Gastrocnemius medialis (tissue), 4 donors: ENCODE measurements around the gene IFNE. TPM values are rescaled to one million over a fixed set of nuclear protein-coding genes. Genes with fewer than 3 reads are reported as not detected.

Experiments
- ATAC-seq, 2 donors: fragments of 150-250 bp; one replicate each; pipeline ENCODE4 v1.9.1; 2016
- DNase-seq, 2 donors: peaks; one replicate each; pipeline ENCODE4 v3.0.0-alpha.2; 2019
- H3K27ac ChIP-seq, 4 donors: fragments of 200-600 bp; sonication (generic); 1 replicate in 1 of 4; 2 replicates in 3 of 4; pipeline ENCODE4 v1.5.1; 2016 to 2018; ENCODE audit warnings: mild to moderate bottlenecking in 2 of 4, moderate library complexity in 1 of 4
- H3K27me3 ChIP-seq, 3 donors: fragments of 200-600 bp; sonication (generic) in 2 of 3; 1 replicate in 1 of 3; 2 replicates in 2 of 3; pipeline versions ENCODE4 v1.5.1 to v1.6.0; 2016 to 2019; ENCODE audit warnings: mild to moderate bottlenecking in 1 of 3, moderate library complexity in 1 of 3
- H3K36me3 ChIP-seq, 2 donors: fragments of 200-600 bp; sonication (generic) in 1 of 2; one replicate each; pipeline ENCODE4 v1.5.1; 2017 to 2018
- H3K4me1 ChIP-seq, 2 donors: fragments of 200-600 bp; sonication (generic) in 1 of 2; one replicate each; pipeline ENCODE4 v1.5.1; 2016 to 2017; ENCODE audit warnings: mild to moderate bottlenecking in 2 of 2
- H3K4me3 ChIP-seq, 4 donors: fragments of 200-600 bp; sonication (generic) in 3 of 4; 1 replicate in 1 of 4; 2 replicates in 3 of 4; pipeline ENCODE4 v1.5.1; 2016 to 2019; ENCODE audit warnings: mild to moderate bottlenecking in 2 of 4
- H3K9me3 ChIP-seq, 3 donors: fragments of 200-600 bp; sonication (generic) in 2 of 3; 1 replicate in 1 of 3; 2 replicates in 2 of 3; pipeline ENCODE4 v1.5.1; 2016 to 2019
- CTCF ChIP-seq, 5 experiments: fragments of 450-650 bp in 3 of 5; fragments of 200-600 bp in 2 of 5; sonication (generic) in 2 of 5; IDR thresholded peaks in 4 of 5; conservative IDR thresholded peaks in 1 of 5; 1 replicate in 4 of 5; 2 replicates in 1 of 5; pipeline ENCODE4 v1.5.1; 2016 to 2019; ENCODE audit warnings: antibody characterized with exemption in 5 of 5, mild to moderate bottlenecking in 3 of 5, moderate library complexity in 3 of 5
- POLR2A ChIP-seq, 2 donors: fragments of 450-650 bp; IDR thresholded peaks; one replicate each; pipeline ENCODE4 v1.6.1; 2017; ENCODE audit warnings: antibody characterized with exemption in 2 of 2, mild to moderate bottlenecking in 2 of 2, moderate library complexity in 2 of 2
- in situ Hi-C, 4 donors: fragments of 200-750 bp; cut with MboI; loops; one replicate each; pipeline versions ENCODE4 v1.15.0 to v1.8.0; 2017; ENCODE audit warnings: low sequenced_read_pairs in 4 of 4
- intact Hi-C: fragments of 100-400 bp; cut with DNase I; formaldehyde crosslinking; loops from one replicate; pipeline ENCODE4 v1.15.1; 2023; ENCODE audit warnings: low total_unique reads
- total RNA-seq, 4 donors: library from RNA; depleted of rRNA; stranded (reverse); fragments of >200 nt; gene quantifications; one replicate each; pipeline versions ENCODE4 v1.1.0 to v1.2.3, GENCODE V29; 2016

Gene IFNE
- total RNA-seq, 4 donors from 2014 or later: not detected

GRCh38 chr9:21506626-21507482 lies 24.7 kb upstream of the IFNE start:
- Histone ChIP-seq H3K4me3 (no peak overlapping the region), H3K4me1 (no peaks in the 10 kb centered on the region), H3K27ac (no peak overlapping the region), H3K27me3 (no peaks in the 10 kb centered on the region), H3K9me3 (no peaks in the 10 kb centered on the region), H3K36me3 (no peaks in the 10 kb centered on the region)
- intact Hi-C loops (no loop called here), in situ Hi-C loops (no loop called here)
- ATAC-seq (no peak), DNase-seq (no peak)
- TF ChIP-seq CTCF (IDR thresholded peaks at IDR 0.05 in 4 of 5, conservative IDR thresholded peaks at IDR 0.05 in 1 of 5) (no peak), POLR2A (IDR thresholded peaks at IDR 0.05) (no peak)

GRCh38 chr9:21505425-21506179 lies 23.5 kb upstream of the IFNE start:
- Histone ChIP-seq H3K27me3 (no peaks in the 10 kb centered on the region), H3K4me3 (no peak overlapping the region), H3K4me1 (no peaks in the 10 kb centered on the region), H3K9me3 (no peaks in the 10 kb centered on the region), H3K36me3 (no peaks in the 10 kb centered on the region), H3K27ac (no peak overlapping the region)
- in situ Hi-C loops (no loop called here), intact Hi-C loops (no loop called here)
- ATAC-seq: no peak
- DNase-seq: no peak
- no peak for TF ChIP-seq CTCF (IDR thresholded peaks at IDR 0.05 in 4 of 5, conservative IDR thresholded peaks at IDR 0.05 in 1 of 5)
- no peak for TF ChIP-seq POLR2A (IDR thresholded peaks at IDR 0.05)

GRCh38 chr9:21504894-21505293 lies 22.8 kb upstream of the IFNE start:
- H3K4me3 ChIP-seq: no peak overlapping the region
- intact Hi-C loops: no loop called here
- H3K27ac ChIP-seq: no peak overlapping the region
- H3K9me3 ChIP-seq: no peaks in the 10 kb centered on the region
- H3K4me1 ChIP-seq: no peaks in the 10 kb centered on the region
- TF ChIP-seq POLR2A (IDR thresholded peaks at IDR 0.05) (no peak), CTCF (IDR thresholded peaks at IDR 0.05 in 4 of 5, conservative IDR thresholded peaks at IDR 0.05 in 1 of 5) (no peak)
- DNase-seq (no peak), ATAC-seq (no peak)
- in situ Hi-C loops: no loop called here
- H3K36me3 ChIP-seq: no peaks in the 10 kb centered on the region
- no peaks in the 10 kb centered on the region for H3K27me3 ChIP-seq

- TF ChIP-seq CTCF (IDR thresholded peaks at IDR 0.05 in 4 of 5, conservative IDR thresholded peaks at IDR 0.05 in 1 of 5) (no peak), POLR2A (IDR thresholded peaks at IDR 0.05) (no peak)
Observed at GRCh38 chr9:21504113-21504512, 22.0 kb upstream of the IFNE start.

More at GRCh38 chr9:21504113-21504512, 22.0 kb upstream of the IFNE start:
- H3K27ac ChIP-seq: no peak overlapping the region
- H3K4me3 ChIP-seq: no peak overlapping the region
- ATAC-seq (no peak), DNase-seq (no peak)
- no peaks in the 10 kb centered on the region for H3K4me1 ChIP-seq
- in situ Hi-C loops: no loop called here
- no peaks in the 10 kb centered on the region for H3K27me3 ChIP-seq
- no peaks in the 10 kb centered on the region for H3K9me3 ChIP-seq
- no peaks in the 10 kb centered on the region for H3K36me3 ChIP-seq
- intact Hi-C loops: no loop called here
